ENCODE measurements around the gene AGO4. TPM values are rescaled to one million over a fixed set of nuclear protein-coding genes. Genes with fewer than 3 reads are reported as not detected.
A peak's percentile ranks its signal among the peaks of the same experiment; 100 is the strongest.
"Not testable (repeated sequence)": the region's sequence is repeated elsewhere in the genome, so short reads cannot be mapped to it uniquely, and the experiment has no call there.

AGO4 gene
- total and polyA plus RNA-seq, 5 donors from 2014 or later, result 2.4 to 12.7 (median 3.8) TPM

DNA sequence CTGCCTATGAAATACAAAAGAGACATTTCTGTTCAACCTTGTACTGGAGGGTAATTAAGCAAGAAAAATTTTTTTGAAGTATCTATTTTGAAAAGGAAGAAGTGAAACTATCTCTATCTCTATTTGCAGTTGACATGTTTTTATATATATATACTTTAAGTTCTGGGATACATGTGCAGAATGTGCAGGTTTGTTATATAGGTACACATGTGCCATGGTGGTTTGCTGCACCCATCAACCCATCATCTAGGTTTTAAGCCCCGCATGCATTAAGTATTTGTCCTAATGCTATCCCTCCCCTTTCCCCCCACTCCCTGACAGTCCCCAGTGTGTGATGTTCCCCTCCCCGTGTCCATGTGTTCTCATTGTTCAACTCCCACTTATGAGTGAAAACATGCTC, 9.8 kb upstream of the AGO4 start:
- ATAC-seq (ENCODE audit: low read depth in 2 of 2); H3K9me3 Mint-ChIP-seq; H3K4me3 ChIP-seq (ENCODE audit: low read depth, low read length); H3K4me1 ChIP-seq (ENCODE audit: control insufficient read depth, insufficient read depth, low read length, poor library complexity, severe bottlenecking); H3K27me3 ChIP-seq (ENCODE audit: control insufficient read depth, insufficient read depth, low read length); H3K36me3 Mint-ChIP-seq; H3K9me3 ChIP-seq (ENCODE audit: control insufficient read depth in 2 of 2, low read length in 2 of 2); H3K4me3 Mint-ChIP-seq; H3K4me1 Mint-ChIP-seq; H3K27ac ChIP-seq (ENCODE audit: insufficient read depth, low read length, poor library complexity, severe bottlenecking); DNase-seq; H3K36me3 ChIP-seq (ENCODE audit: control insufficient read depth, insufficient read depth, low read length); H3K27me3 Mint-ChIP-seq; H3K27ac Mint-ChIP-seq: not testable (repeated sequence)

DNA sequence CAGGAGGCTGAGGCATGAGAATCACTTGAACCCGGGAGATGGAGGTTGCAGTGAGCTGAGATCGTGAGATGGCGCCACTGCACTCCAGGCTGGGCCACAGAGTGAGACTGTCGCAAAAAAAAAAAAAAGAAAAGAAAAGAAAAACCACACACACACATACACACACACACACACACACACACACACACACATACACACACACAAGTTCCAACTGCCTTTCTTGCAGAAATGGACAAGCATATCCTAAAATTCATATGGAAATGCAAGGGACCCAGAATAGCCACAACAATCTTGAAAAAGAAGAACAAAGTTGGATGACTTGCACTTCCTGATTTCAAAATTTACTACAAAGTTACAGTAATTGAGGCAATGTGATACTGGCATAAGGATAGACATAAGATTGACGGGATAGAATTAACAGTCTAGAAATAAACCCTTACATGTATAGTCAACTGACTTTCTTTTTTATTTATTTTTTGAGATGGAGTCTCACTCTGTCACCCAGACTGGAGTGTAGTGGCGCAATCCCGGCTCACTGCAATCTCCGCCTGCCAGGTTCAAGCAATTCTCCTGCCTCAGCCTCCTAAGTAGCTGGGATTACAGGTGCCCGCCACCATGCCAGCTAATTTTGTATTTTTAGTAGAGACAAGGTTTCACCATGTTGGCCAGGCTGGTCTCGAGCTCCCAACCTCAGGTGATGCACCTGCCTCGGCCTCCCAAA, 7.5 kb upstream of the AGO4 start:
- H3K9me3 ChIP-seq (ENCODE audit: control insufficient read depth in 2 of 2, low read length in 2 of 2); ATAC-seq (ENCODE audit: low read depth in 2 of 2); H3K27me3 Mint-ChIP-seq; H3K4me3 ChIP-seq (ENCODE audit: low read depth, low read length); H3K36me3 ChIP-seq (ENCODE audit: control insufficient read depth, insufficient read depth, low read length); DNase-seq; H3K36me3 Mint-ChIP-seq; H3K9me3 Mint-ChIP-seq; H3K4me1 ChIP-seq (ENCODE audit: control insufficient read depth, insufficient read depth, low read length, poor library complexity, severe bottlenecking); H3K27ac ChIP-seq (ENCODE audit: insufficient read depth, low read length, poor library complexity, severe bottlenecking); H3K27ac Mint-ChIP-seq; H3K27me3 ChIP-seq (ENCODE audit: control insufficient read depth, insufficient read depth, low read length); H3K4me3 Mint-ChIP-seq: not testable (repeated sequence)
- H3K4me1 Mint-ChIP-seq, result peaks cover 5 to 10% (median 8%) of the 10 kb centered on the region in 4 donors

DNA sequence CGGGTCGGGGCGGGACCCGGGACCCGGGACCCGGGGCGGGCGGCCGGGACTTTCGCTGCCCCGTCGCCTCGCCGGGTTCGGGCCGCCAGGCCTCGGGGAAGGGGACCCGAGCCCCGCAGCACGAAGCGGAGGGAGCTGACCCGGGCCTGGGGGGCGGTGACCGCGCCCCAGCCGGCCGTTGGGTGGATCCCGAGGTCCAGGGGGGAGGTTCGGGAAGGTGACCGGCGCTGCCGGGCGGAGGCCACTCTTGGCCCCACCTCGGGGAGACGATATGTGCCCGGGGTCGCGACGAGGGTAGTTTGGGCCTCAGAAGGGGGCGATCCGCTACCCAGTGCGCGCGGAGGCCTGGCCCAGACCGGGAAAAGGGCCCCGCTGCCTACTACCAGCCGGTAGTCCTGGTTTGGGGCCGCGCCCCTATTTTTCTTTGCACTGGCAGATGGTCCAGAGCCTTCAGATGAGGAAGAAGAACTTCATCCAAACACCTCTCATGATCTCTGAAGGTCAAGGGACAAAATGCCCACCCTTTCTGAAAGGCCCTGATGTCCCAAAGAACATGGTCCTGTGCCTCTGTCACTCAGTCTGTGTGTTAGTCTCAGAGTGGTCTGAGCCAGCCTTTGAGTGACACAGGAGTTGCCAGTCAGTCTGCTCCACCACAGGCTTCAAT, 766 bp downstream of the AGO4 start:
- peaks cover 18 to 35% (median 26%) of the 10 kb centered on the region in 4 donors for H3K4me1 Mint-ChIP-seq
- peak overlapping the region; percentile 86 to 96 (median 90) for H3K27ac Mint-ChIP-seq
- H3K36me3 Mint-ChIP-seq, result no peaks in the 10 kb centered on the region
- DNase-seq, result peak in 2 of 3 donors; percentile 13 to 36
- Histone ChIP-seq H3K4me3 (ENCODE audit: low read depth, low read length) (peak overlapping the region; percentile 77), H3K9me3 (ENCODE audit: control insufficient read depth in 2 of 2, low read length in 2 of 2) (no peaks in the 10 kb centered on the region), H3K4me1 (ENCODE audit: control insufficient read depth, insufficient read depth, low read length, poor library complexity, severe bottlenecking) (peaks cover 19% of the 10 kb centered on the region), H3K36me3 (ENCODE audit: control insufficient read depth, insufficient read depth, low read length) (no peaks in the 10 kb centered on the region), H3K27ac (ENCODE audit: insufficient read depth, low read length, poor library complexity, severe bottlenecking) (no peak overlapping the region), H3K27me3 (ENCODE audit: control insufficient read depth, insufficient read depth, low read length) (no peaks in the 10 kb centered on the region)
- peak overlapping the region; percentile 79 to 97 (median 91) for H3K4me3 Mint-ChIP-seq
- H3K9me3 Mint-ChIP-seq, result no peaks in the 10 kb centered on the region
- H3K27me3 Mint-ChIP-seq, result no peaks in the 10 kb centered on the region
- peak; percentile 21 to 33 for ATAC-seq (ENCODE audit: low read depth in 2 of 2)

DNA sequence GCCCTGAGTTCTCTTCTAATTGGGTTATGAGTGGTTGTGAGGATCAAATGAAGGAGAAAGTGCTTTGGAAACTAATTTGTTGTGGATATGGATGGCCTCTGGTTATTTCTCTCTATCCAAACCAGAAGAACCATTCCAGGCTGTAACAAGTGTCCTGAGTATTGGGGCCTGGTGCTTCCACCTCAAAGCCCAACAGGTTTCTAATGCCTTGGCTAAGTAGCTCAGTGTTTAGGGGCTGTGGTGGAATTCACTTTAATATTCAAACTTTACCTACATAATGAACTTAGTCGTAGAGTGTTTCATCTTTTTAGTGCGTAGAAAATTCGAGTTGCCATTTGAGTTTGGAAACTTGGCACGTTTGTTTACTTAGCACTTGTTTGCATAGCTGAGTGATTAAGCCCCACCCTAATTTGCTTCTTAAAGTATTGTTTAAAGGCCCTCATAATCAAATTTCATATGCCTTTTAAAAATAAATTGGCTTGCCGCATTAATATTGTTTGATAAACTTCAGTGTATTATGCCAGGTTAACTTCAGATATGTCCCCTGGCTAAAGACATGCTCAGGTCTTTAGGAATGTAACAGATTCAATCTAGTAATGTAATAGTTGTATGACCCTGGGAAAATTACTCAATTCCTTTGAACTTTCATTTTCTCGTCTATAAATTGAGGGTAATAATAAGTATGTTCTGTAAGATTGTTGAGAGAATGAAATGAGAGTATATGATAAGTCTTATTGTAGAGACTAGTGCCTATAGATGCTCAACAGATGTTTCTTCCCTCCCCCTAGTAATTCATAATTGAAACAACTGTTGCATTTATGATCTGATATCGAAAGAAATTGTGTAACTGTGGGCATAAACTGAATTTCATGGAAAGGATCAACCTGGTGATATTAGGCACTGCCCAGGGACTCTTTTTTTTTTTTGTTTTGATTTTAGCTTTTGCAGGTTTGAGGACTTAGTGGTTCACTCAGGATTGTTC, 1.6 kb downstream of the AGO4 start:
- H3K4me1 ChIP-seq (ENCODE audit: control insufficient read depth, insufficient read depth, low read length, poor library complexity, severe bottlenecking), result peaks cover 18% of the 10 kb centered on the region
- H3K4me3 ChIP-seq (ENCODE audit: low read depth, low read length), result peak overlapping the region; percentile 77
- no peak overlapping the region for H3K27ac ChIP-seq (ENCODE audit: insufficient read depth, low read length, poor library complexity, severe bottlenecking)
- DNase-seq (no peak), ATAC-seq (ENCODE audit: low read depth in 2 of 2) (no peak)
- no peaks in the 10 kb centered on the region for H3K27me3 ChIP-seq (ENCODE audit: control insufficient read depth, insufficient read depth, low read length)
- no peaks in the 10 kb centered on the region for H3K36me3 Mint-ChIP-seq
- no peaks in the 10 kb centered on the region for H3K9me3 ChIP-seq (ENCODE audit: control insufficient read depth in 2 of 2, low read length in 2 of 2)
- H3K27me3 Mint-ChIP-seq, result no peaks in the 10 kb centered on the region
- H3K4me1 Mint-ChIP-seq, result peaks cover 17 to 33% (median 25%) of the 10 kb centered on the region in 4 donors
- H3K27ac Mint-ChIP-seq, result peak overlapping the region; percentile 86 to 96 (median 90)
- H3K9me3 Mint-ChIP-seq, result no peaks in the 10 kb centered on the region
- no peaks in the 10 kb centered on the region for H3K36me3 ChIP-seq (ENCODE audit: control insufficient read depth, insufficient read depth, low read length)
- H3K4me3 Mint-ChIP-seq, result peak overlapping the region; percentile 79 to 97 (median 91)

DNA sequence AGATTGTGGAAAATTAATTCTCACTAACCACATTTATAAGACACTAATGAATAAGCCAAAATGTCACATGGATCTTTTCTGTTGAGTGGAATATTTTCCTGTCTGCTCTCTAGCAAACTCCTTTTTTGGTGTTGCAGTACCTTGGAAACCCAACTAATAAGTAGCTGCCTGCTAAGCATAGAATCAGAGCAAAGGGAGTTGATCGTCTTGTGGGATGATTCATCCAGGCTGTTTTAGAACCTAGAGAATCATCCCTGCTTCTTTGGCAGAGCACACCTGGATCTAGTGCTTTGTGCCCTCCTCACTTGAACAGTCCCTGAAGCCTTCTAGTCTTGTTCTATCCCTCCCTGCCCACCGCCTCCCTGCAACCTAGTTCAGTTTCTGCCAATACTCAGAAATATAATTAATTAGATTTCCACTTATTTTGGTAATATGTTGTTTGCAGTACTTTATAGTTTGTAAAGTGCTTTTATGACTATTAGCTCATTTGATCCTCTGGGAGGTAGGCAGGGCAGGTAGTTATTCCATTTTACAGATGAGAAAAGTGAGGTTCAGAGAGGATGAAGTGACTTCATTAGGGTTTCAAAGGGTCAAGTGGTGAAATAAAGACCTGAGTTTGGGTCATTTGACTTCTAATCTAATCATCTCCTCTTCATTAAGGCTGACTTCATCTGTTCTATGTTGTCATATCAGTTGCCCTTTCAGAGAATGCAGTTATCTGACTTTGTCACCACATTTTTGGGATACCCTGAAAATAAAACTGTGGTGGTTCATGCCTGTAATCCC, 2.5 kb downstream of the AGO4 start:
- H3K9me3 ChIP-seq (ENCODE audit: control insufficient read depth in 2 of 2, low read length in 2 of 2), result no peaks in the 10 kb centered on the region
- H3K36me3 ChIP-seq (ENCODE audit: control insufficient read depth, insufficient read depth, low read length), result no peaks in the 10 kb centered on the region
- Mint-ChIP-seq H3K9me3 (no peaks in the 10 kb centered on the region), H3K36me3 (no peaks in the 10 kb centered on the region), H3K27me3 (no peaks in the 10 kb centered on the region), H3K27ac (peak overlapping the region in 2 of 3 donors; percentile 5 to 15), H3K4me3 (peak overlapping the region; percentile 79 to 97 (median 91)), H3K4me1 (peaks cover 12 to 32% (median 20%) of the 10 kb centered on the region in 4 donors)
- peaks cover 14% of the 10 kb centered on the region for H3K4me1 ChIP-seq (ENCODE audit: control insufficient read depth, insufficient read depth, low read length, poor library complexity, severe bottlenecking)
- H3K27me3 ChIP-seq (ENCODE audit: control insufficient read depth, insufficient read depth, low read length), result no peaks in the 10 kb centered on the region
- peak overlapping the region; percentile 18 for H3K4me3 ChIP-seq (ENCODE audit: low read depth, low read length)
- ATAC-seq (ENCODE audit: low read depth in 2 of 2), result no peak
- DNase-seq, result no peak
- H3K27ac ChIP-seq (ENCODE audit: insufficient read depth, low read length, poor library complexity, severe bottlenecking), result no peak overlapping the region

DNA sequence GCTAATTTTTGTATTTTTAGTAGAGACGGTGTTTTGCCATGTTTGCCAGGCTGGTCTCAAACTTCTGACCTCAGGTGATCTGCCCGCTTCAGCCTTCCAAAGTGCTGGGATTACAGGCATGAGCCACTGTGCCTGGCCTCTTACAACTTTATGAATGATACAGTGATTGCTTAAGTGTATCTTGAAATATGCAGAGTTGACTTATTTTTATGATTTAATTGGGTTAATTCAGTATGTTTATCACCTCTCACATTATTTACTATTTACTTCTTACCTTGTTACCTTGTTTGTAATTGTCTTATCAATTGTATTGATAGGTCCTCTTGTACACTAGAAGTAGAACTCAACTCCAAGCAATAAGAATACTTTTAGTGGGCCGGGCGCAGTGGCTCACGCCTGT, 4.9 kb downstream of the AGO4 start:
- H3K4me3 ChIP-seq (ENCODE audit: low read depth, low read length); H3K9me3 Mint-ChIP-seq; H3K27me3 ChIP-seq (ENCODE audit: control insufficient read depth, insufficient read depth, low read length); H3K9me3 ChIP-seq (ENCODE audit: control insufficient read depth in 2 of 2, low read length in 2 of 2); H3K27ac ChIP-seq (ENCODE audit: insufficient read depth, low read length, poor library complexity, severe bottlenecking); H3K27me3 Mint-ChIP-seq; H3K36me3 Mint-ChIP-seq; H3K4me3 Mint-ChIP-seq; H3K27ac Mint-ChIP-seq; DNase-seq; ATAC-seq (ENCODE audit: low read depth in 2 of 2); H3K36me3 ChIP-seq (ENCODE audit: control insufficient read depth, insufficient read depth, low read length): not testable (repeated sequence)
- H3K4me1 ChIP-seq (ENCODE audit: control insufficient read depth, insufficient read depth, low read length, poor library complexity, severe bottlenecking), result peaks cover 11% of the 10 kb centered on the region
- H3K4me1 Mint-ChIP-seq, result peaks cover 13 to 26% (median 19%) of the 10 kb centered on the region in 4 donors

DNA sequence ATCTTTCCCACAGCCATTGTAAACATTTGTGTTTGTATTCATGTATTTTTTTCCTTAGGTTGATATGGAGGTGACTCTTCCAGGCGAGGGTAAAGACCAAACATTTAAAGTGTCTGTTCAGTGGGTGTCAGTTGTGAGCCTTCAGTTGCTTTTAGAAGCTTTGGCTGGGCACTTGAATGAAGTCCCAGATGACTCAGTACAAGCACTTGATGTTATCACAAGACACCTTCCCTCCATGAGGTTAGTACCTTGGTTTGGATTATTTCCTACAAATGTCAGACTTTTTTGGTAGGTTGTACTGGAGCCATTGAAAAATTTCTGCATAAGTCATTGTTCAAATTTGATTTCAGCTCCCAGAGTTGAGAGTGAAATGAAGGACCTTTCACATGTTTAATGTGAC, 17.4 kb downstream of the AGO4 start:
- Histone ChIP-seq H3K4me3 (ENCODE audit: low read depth, low read length) (no peak overlapping the region), H3K4me1 (ENCODE audit: control insufficient read depth, insufficient read depth, low read length, poor library complexity, severe bottlenecking) (no peaks in the 10 kb centered on the region), H3K36me3 (ENCODE audit: control insufficient read depth, insufficient read depth, low read length) (peaks cover 14% of the 10 kb centered on the region), H3K27me3 (ENCODE audit: control insufficient read depth, insufficient read depth, low read length) (no peaks in the 10 kb centered on the region), H3K27ac (ENCODE audit: insufficient read depth, low read length, poor library complexity, severe bottlenecking) (no peak overlapping the region), H3K9me3 (ENCODE audit: control insufficient read depth in 2 of 2, low read length in 2 of 2) (no peaks in the 10 kb centered on the region)
- DNase-seq (no peak), ATAC-seq (ENCODE audit: low read depth in 2 of 2) (no peak)
- no peak overlapping the region for H3K27ac Mint-ChIP-seq
- no peak overlapping the region for H3K4me3 Mint-ChIP-seq
- H3K27me3 Mint-ChIP-seq, result no peaks in the 10 kb centered on the region
- peaks cover 0 to 4% (median 0%) of the 10 kb centered on the region in 4 donors for H3K4me1 Mint-ChIP-seq
- peaks cover 15% of the 10 kb centered on the region for H3K36me3 Mint-ChIP-seq
- H3K9me3 Mint-ChIP-seq, result no peaks in the 10 kb centered on the region
